ENCODE measurements around the gene AK1. TPM values are rescaled to one million over a fixed set of nuclear protein-coding genes. Genes with fewer than 3 reads are reported as not detected.

AK1 gene
- total and polyA plus RNA-seq, 2 of the 13 experiments (the other 11 are each of a cell fraction or from before 2014, with no cell fraction given), result 19.1 to 32.8 TPM

- TF ChIP-seq ZSCAN25 (CRISPR knock-in tag; IDR thresholded peaks at IDR 0.05) (peak; percentile 42; the same call in 1 of the 2 replicates), ZNF160 (CRISPR knock-in tag; IDR thresholded peaks at IDR 0.05) (no peak), FOXA3 (CRISPR knock-in tag; IDR thresholded peaks at IDR 0.05) (0 out of 2 replicates have a peak, but pooled peaks have one; percentile 30), FOXP1 (IDR thresholded peaks at IDR 0.05) (no peak), FOXP1 (CRISPR knock-in tag; IDR thresholded peaks at IDR 0.05) (peak; percentile 51), ZNF225 (CRISPR knock-in tag; IDR thresholded peaks at IDR 0.05) (no peak), JDP2 (CRISPR knock-in tag; IDR thresholded peaks at IDR 0.05; ENCODE audit: borderline replicate concordance) (no peak), HOXA3 (CRISPR knock-in tag; IDR thresholded peaks at IDR 0.05) (peak; percentile 33; the same call in 1 of the 2 replicates), ZBTB43 (CRISPR knock-in tag; conservative IDR thresholded peaks at IDR 0.05) (no peak), SMAD9 (CRISPR knock-in tag; IDR thresholded peaks at IDR 0.05) (0 out of 2 replicates have a peak, but pooled peaks have one; percentile 37), ZNF567 (CRISPR knock-in tag; IDR thresholded peaks at IDR 0.05; ENCODE audit: borderline replicate concordance) (no peak), ASH2L (IDR thresholded peaks at IDR 0.05; ENCODE audit: insufficient read length, low read depth, low read length) (no peak), SYNCRIP (IDR thresholded peaks at IDR 0.05; ENCODE audit: insufficient read depth, low read depth, low read length) (no peak), ZNF703 (CRISPR knock-in tag; IDR thresholded peaks at IDR 0.05; ENCODE audit: borderline replicate concordance) (no peak), LCORL (IDR thresholded peaks at IDR 0.05) (no peak), LCORL (CRISPR knock-in tag; IDR thresholded peaks at IDR 0.05) (0 out of 2 replicates have a peak, but pooled peaks have one; percentile 35), BRCA1 (CRISPR knock-in tag; IDR thresholded peaks at IDR 0.05) (no peak), SOX13 (IDR thresholded peaks at IDR 0.05) (no peak), SOX13 (CRISPR knock-in tag; conservative IDR thresholded peaks at IDR 0.05 in 1 of 2, IDR thresholded peaks at IDR 0.05 in 1 of 2) (no peak)
- TF ChIP-seq, protein P1, sequence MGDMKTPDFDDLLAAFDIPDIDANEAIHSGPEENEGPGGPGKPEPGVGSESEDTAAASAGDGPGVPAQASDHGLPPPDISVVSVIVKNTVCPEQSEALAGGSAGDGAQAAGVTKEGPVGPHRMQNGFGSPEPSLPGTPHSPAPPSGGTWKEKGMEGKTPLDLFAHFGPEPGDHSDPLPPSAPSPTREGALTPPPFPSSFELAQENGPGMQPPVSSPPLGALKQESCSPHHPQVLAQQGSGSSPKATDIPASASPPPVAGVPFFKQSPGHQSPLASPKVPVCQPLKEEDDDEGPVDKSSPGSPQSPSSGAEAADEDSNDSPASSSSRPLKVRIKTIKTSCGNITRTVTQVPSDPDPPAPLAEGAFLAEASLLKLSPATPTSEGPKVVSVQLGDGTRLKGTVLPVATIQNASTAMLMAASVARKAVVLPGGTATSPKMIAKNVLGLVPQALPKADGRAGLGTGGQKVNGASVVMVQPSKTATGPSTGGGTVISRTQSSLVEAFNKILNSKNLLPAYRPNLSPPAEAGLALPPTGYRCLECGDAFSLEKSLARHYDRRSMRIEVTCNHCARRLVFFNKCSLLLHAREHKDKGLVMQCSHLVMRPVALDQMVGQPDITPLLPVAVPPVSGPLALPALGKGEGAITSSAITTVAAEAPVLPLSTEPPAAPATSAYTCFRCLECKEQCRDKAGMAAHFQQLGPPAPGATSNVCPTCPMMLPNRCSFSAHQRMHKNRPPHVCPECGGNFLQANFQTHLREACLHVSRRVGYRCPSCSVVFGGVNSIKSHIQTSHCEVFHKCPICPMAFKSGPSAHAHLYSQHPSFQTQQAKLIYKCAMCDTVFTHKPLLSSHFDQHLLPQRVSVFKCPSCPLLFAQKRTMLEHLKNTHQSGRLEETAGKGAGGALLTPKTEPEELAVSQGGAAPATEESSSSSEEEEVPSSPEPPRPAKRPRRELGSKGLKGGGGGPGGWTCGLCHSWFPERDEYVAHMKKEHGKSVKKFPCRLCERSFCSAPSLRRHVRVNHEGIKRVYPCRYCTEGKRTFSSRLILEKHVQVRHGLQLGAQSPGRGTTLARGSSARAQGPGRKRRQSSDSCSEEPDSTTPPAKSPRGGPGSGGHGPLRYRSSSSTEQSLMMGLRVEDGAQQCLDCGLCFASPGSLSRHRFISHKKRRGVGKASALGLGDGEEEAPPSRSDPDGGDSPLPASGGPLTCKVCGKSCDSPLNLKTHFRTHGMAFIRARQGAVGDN (CRISPR knock-in tag; IDR thresholded peaks at IDR 0.05), result peak; percentile 92
- TF ChIP-seq, protein P2, sequence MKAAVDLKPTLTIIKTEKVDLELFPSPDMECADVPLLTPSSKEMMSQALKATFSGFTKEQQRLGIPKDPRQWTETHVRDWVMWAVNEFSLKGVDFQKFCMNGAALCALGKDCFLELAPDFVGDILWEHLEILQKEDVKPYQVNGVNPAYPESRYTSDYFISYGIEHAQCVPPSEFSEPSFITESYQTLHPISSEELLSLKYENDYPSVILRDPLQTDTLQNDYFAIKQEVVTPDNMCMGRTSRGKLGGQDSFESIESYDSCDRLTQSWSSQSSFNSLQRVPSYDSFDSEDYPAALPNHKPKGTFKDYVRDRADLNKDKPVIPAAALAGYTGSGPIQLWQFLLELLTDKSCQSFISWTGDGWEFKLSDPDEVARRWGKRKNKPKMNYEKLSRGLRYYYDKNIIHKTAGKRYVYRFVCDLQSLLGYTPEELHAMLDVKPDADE (CRISPR knock-in tag; IDR thresholded peaks at IDR 0.05), result no peak
Observed at GRCh38 chr9:127862075-127863011, 15.1 kb downstream of the AK1 start (continued).

All from HepG2 (cell line).